ENCODE results near the gene PLXNB2.

DNA sequence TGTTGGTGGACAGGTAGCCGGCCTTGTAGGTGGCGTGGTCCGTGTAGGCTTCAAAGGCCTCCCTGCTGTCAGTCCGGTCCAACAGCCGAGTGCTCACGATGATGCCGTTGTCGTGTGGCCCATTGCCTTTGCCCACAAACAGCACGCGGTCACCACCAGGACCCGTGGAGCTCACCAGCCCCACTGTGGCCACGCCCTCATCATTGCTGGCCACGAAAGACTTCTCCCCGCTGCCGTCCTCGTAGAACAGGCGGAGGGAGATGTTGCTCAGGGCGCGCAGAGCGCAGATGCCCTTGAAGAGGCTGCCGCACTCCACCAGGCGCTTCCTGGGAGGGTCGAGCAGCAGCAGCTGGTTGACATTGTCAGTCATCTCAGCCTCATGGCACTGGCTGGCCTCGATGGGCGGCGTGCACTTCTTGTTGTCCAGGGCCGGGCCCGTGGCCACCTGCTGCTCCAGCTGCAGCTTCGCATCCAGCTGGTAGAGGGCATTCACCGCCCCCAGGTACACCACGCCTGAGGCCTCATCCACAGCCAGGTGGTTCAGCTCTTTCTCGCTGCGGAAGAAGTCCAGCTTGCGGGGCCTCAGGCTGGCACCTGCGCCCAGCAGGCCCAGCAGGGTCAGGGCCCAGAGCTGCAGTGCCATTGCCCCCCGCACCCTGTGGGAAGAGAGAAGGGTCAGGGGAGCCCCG lies 17.4 kb downstream of the PLXNB2 start:
- no peak for TF ChIP-seq TAF1 (IDR thresholded peaks at IDR 0.05; ENCODE audit: borderline replicate concordance, insufficient read depth, low read length)
- no peak for TF ChIP-seq SIN3A (IDR thresholded peaks at IDR 0.05; ENCODE audit: borderline replicate concordance, insufficient read depth, low read length)
- TF ChIP-seq POLR2AphosphoS5 (IDR thresholded peaks at IDR 0.05; ENCODE audit: low read depth, low read length): no peak
- TF ChIP-seq, protein P1, sequence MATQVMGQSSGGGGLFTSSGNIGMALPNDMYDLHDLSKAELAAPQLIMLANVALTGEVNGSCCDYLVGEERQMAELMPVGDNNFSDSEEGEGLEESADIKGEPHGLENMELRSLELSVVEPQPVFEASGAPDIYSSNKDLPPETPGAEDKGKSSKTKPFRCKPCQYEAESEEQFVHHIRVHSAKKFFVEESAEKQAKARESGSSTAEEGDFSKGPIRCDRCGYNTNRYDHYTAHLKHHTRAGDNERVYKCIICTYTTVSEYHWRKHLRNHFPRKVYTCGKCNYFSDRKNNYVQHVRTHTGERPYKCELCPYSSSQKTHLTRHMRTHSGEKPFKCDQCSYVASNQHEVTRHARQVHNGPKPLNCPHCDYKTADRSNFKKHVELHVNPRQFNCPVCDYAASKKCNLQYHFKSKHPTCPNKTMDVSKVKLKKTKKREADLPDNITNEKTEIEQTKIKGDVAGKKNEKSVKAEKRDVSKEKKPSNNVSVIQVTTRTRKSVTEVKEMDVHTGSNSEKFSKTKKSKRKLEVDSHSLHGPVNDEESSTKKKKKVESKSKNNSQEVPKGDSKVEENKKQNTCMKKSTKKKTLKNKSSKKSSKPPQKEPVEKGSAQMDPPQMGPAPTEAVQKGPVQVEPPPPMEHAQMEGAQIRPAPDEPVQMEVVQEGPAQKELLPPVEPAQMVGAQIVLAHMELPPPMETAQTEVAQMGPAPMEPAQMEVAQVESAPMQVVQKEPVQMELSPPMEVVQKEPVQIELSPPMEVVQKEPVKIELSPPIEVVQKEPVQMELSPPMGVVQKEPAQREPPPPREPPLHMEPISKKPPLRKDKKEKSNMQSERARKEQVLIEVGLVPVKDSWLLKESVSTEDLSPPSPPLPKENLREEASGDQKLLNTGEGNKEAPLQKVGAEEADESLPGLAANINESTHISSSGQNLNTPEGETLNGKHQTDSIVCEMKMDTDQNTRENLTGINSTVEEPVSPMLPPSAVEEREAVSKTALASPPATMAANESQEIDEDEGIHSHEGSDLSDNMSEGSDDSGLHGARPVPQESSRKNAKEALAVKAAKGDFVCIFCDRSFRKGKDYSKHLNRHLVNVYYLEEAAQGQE (IDR thresholded peaks at IDR 0.05; ENCODE audit: insufficient read depth in 1 of 2, low read depth in 2 of 2, low read length in 2 of 2): no peak
- TF ChIP-seq FOXP2 (optimal IDR thresholded peaks at IDR 0.05; ENCODE audit: borderline replicate concordance, extremely low read depth, extremely low read length, insufficient read depth): no peak
